ENCODE results near the gene ROR2. TPM values are rescaled to one million over a fixed set of nuclear protein-coding genes. Genes with fewer than 3 reads are reported as not detected.

ROR2 gene
- total and polyA plus RNA-seq, 8 donors = 3.0 to 21.4 (median 9.8) TPM

DNA sequence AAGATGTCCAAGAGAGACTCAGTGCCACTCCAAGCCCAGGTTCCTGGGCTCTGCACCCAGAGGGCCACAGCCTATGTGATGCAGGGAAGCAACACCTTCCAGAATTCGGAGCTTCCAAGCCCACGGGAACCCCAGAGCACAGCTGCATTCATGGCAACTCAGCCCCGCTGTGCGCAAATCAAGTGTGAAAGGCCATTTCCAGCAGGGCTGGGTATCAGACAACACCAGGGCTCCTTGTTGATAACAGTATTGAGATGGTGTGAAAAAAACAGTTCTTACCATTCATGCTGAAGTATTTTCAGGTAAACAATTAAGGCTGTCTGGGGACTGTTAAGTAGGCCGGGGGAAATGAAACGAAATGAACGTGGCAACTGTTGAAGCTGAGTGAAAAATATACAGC is 10.1 kb downstream of the ROR2 start:
- Histone ChIP-seq H3K4me1 (peaks cover 0 to 62% (median 25%) of the 10 kb centered on the region in 4 donors), H3K4me3 (no peak overlapping the region), H3K27me3 (no peaks in the 10 kb centered on the region), H3K9me3 (no peaks in the 10 kb centered on the region), H3K36me3 (no peaks in the 10 kb centered on the region), H3K27ac (peak overlapping the region in 1 of 5 donors; percentile 74)
- WGBS, 5 donors = 83 to 89% (median 87%) methylated on average over 6 to 7 of the region's 7 CpGs
- TF ChIP-seq EP300 (IDR thresholded peaks at IDR 0.05) (no peak), CTCF (IDR thresholded peaks at IDR 0.05) (no peak), POLR2AphosphoS5 (IDR thresholded peaks at IDR 0.05) (no peak), POLR2A (IDR thresholded peaks at IDR 0.05) (no peak)
- peak in 1 of 2 donors; percentile 13 for DNase-seq
- intact Hi-C loops (cut with DNase I; ENCODE audit: low total_unique reads) = no loop called here

- 75 to 91% (median 85%) methylated on average over 5 of the region's 5 CpGs for WGBS, 5 donors
- TF ChIP-seq EP300 (IDR thresholded peaks at IDR 0.05) = no peak
- intact Hi-C loops (cut with DNase I; ENCODE audit: low total_unique reads) = no loop called here
- H3K36me3 ChIP-seq = no peaks in the 10 kb centered on the region
- H3K27me3 ChIP-seq = no peaks in the 10 kb centered on the region
- peaks cover 8 to 56% (median 25%) of the 10 kb centered on the region in 4 donors for H3K4me1 ChIP-seq
- peak overlapping the region in 2 of 5 donors; percentile 29 to 74 for H3K27ac ChIP-seq
- DNase-seq = peak in 1 of 2 donors; percentile 17
- H3K9me3 ChIP-seq = no peaks in the 10 kb centered on the region
- H3K4me3 ChIP-seq = no peak overlapping the region
Observed at GRCh38 chr9:91937727-91938126, 12.3 kb downstream of the ROR2 start.

GRCh38 chr9:91937056-91937455 is 13.0 kb downstream of the ROR2 start:
- intact Hi-C loops (cut with DNase I; ENCODE audit: low total_unique reads) = no loop called here
- H3K27me3 ChIP-seq = no peaks in the 10 kb centered on the region
- H3K4me3 ChIP-seq = no peak overlapping the region
- no peak for TF ChIP-seq EP300 (IDR thresholded peaks at IDR 0.05)
- H3K4me1 ChIP-seq = peaks cover 8 to 56% (median 24%) of the 10 kb centered on the region in 4 donors
- DNase-seq = peak in 1 of 2 donors; percentile 14
- WGBS, 5 donors = 60 to 84% (median 76%) methylated on average over 9 of the region's 9 CpGs
- no peaks in the 10 kb centered on the region for H3K9me3 ChIP-seq
- peak overlapping the region in 2 of 5 donors; percentile 29 to 74 for H3K27ac ChIP-seq
- no peaks in the 10 kb centered on the region for H3K36me3 ChIP-seq

- Histone ChIP-seq H3K9me3 (peaks cover 0 to 11% (median 4%) of the 10 kb centered on the region in 4 donors), H3K27ac (peak overlapping the region in 4 of 5 donors; percentile 11 to 77 (median 44)), H3K4me1 (peaks cover 8 to 56% (median 22%) of the 10 kb centered on the region in 4 donors), H3K4me3 (no peak overlapping the region), H3K27me3 (no peaks in the 10 kb centered on the region), H3K36me3 (no peaks in the 10 kb centered on the region)
- WGBS, 5 donors = 79 to 95% (median 94%) methylated on average over 13 of the region's 13 CpGs
- peak in 1 of 2 donors; percentile 20 for DNase-seq
- TF ChIP-seq POLR2AphosphoS5 (IDR thresholded peaks at IDR 0.05) (no peak), CTCF (IDR thresholded peaks at IDR 0.05) (no peak), EP300 (IDR thresholded peaks at IDR 0.05) (no peak), POLR2A (IDR thresholded peaks at IDR 0.05) (no peak)
- intact Hi-C loops (cut with DNase I; ENCODE audit: low total_unique reads) = no loop called here
Observed at GRCh38 chr9:91935805-91936514, 14.1 kb downstream of the ROR2 start.

GRCh38 chr9:91935066-91935749 is 14.8 kb downstream of the ROR2 start:
- WGBS, 5 donors = 64 to 80% (median 67%) methylated on average over 12 to 13 of the region's 13 CpGs
- H3K27ac ChIP-seq = peak overlapping the region in 3 of 5 donors; percentile 11 to 77 (median 43)
- peaks cover 8 to 50% (median 22%) of the 10 kb centered on the region in 4 donors for H3K4me1 ChIP-seq
- no peaks in the 10 kb centered on the region for H3K36me3 ChIP-seq
- H3K4me3 ChIP-seq = no peak overlapping the region
- peak in 1 of 2 donors; percentile 20 for DNase-seq
- TF ChIP-seq POLR2A (IDR thresholded peaks at IDR 0.05) = no peak
- TF ChIP-seq EP300 (IDR thresholded peaks at IDR 0.05) = no peak
- no peak for TF ChIP-seq POLR2AphosphoS5 (IDR thresholded peaks at IDR 0.05)
- TF ChIP-seq CTCF (IDR thresholded peaks at IDR 0.05) = no peak
- H3K9me3 ChIP-seq = peaks cover 4 to 18% (median 10%) of the 10 kb centered on the region in 4 donors
- intact Hi-C loops (cut with DNase I; ENCODE audit: low total_unique reads) = no loop called here
- H3K27me3 ChIP-seq = no peaks in the 10 kb centered on the region
